ENCODE results near the gene MOB4.

DNA sequence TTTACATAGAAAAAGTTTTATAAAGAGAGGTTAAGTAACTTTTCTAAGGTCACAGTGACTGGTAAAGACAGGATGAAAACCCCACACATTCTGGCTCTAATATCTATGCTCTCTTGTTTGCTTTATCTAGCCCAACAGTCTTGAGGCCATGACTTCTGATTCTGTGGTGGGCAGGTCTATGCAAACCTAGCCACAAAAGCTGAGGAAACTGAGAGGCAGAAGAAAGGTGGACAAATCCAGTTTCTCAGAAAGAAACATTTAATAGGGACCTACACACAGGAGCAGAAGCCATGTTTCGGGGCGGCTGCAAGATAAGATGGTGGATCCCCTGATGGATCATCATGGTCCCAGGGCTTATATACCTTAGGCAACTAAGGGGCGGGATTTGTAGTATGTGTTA is 38.1 kb upstream of the MOB4 start:
- TF ChIP-seq, protein P1, sequence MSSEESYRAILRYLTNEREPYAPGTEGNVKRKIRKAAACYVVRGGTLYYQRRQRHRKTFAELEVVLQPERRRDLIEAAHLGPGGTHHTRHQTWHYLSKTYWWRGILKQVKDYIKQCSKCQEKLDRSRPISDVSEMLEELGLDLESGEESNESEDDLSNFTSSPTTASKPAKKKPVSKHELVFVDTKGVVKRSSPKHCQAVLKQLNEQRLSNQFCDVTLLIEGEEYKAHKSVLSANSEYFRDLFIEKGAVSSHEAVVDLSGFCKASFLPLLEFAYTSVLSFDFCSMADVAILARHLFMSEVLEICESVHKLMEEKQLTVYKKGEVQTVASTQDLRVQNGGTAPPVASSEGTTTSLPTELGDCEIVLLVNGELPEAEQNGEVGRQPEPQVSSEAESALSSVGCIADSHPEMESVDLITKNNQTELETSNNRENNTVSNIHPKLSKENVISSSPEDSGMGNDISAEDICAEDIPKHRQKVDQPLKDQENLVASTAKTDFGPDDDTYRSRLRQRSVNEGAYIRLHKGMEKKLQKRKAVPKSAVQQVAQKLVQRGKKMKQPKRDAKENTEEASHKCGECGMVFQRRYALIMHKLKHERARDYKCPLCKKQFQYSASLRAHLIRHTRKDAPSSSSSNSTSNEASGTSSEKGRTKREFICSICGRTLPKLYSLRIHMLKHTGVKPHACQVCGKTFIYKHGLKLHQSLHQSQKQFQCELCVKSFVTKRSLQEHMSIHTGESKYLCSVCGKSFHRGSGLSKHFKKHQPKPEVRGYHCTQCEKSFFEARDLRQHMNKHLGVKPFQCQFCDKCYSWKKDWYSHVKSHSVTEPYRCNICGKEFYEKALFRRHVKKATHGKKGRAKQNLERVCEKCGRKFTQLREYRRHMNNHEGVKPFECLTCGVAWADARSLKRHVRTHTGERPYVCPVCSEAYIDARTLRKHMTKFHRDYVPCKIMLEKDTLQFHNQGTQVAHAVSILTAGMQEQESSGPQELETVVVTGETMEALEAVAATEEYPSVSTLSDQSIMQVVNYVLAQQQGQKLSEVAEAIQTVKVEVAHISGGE (CRISPR knock-in tag; IDR thresholded peaks at IDR 0.05): no peak
- TF ChIP-seq, protein P2, sequence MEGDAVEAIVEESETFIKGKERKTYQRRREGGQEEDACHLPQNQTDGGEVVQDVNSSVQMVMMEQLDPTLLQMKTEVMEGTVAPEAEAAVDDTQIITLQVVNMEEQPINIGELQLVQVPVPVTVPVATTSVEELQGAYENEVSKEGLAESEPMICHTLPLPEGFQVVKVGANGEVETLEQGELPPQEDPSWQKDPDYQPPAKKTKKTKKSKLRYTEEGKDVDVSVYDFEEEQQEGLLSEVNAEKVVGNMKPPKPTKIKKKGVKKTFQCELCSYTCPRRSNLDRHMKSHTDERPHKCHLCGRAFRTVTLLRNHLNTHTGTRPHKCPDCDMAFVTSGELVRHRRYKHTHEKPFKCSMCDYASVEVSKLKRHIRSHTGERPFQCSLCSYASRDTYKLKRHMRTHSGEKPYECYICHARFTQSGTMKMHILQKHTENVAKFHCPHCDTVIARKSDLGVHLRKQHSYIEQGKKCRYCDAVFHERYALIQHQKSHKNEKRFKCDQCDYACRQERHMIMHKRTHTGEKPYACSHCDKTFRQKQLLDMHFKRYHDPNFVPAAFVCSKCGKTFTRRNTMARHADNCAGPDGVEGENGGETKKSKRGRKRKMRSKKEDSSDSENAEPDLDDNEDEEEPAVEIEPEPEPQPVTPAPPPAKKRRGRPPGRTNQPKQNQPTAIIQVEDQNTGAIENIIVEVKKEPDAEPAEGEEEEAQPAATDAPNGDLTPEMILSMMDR (IDR thresholded peaks at IDR 0.05 in 2 of 3, conservative IDR thresholded peaks at IDR 0.05 in 1 of 3; ENCODE audit: control insufficient read depth in 2 of 3, extremely low read depth in 1 of 3, insufficient read depth in 1 of 3, low read depth in 3 of 3, low read length in 3 of 3): no peak
- no peak for TF ChIP-seq HCFC1 (IDR thresholded peaks at IDR 0.05; ENCODE audit: low read length)
- TF ChIP-seq, protein P3, sequence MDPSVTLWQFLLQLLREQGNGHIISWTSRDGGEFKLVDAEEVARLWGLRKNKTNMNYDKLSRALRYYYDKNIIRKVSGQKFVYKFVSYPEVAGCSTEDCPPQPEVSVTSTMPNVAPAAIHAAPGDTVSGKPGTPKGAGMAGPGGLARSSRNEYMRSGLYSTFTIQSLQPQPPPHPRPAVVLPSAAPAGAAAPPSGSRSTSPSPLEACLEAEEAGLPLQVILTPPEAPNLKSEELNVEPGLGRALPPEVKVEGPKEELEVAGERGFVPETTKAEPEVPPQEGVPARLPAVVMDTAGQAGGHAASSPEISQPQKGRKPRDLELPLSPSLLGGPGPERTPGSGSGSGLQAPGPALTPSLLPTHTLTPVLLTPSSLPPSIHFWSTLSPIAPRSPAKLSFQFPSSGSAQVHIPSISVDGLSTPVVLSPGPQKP (IDR thresholded peaks at IDR 0.05; ENCODE audit: low read depth, low read length): no peak
